Mucosa of stomach (tissue), 1 donor: ENCODE data around the gene RDH14.

Experiments used
- H3K27me3 ChIP-seq: one replicate; pipeline ENCODE4 v1.7.0; 2013; ENCODE audit warnings: mild to moderate bottlenecking, low read length; ENCODE audit not compliant: control insufficient read depth, insufficient read depth
- H3K36me3 ChIP-seq: one replicate; pipeline ENCODE4 v1.7.0; 2013; ENCODE audit warnings: low read length; ENCODE audit not compliant: control insufficient read depth, insufficient read depth
- H3K4me1 ChIP-seq: one replicate; pipeline ENCODE4 v1.7.0; 2013; ENCODE audit warnings: mild to moderate bottlenecking, low read length; ENCODE audit not compliant: control insufficient read depth, insufficient read depth
- H3K4me3 ChIP-seq: one replicate; pipeline ENCODE4 v1.7.0; 2013; ENCODE audit warnings: low read length
- H3K9ac ChIP-seq: one replicate; pipeline ENCODE4 v1.7.0; 2013; ENCODE audit warnings: mild to moderate bottlenecking, low read length, moderate library complexity
- H3K9me3 ChIP-seq: one replicate; pipeline ENCODE4 v1.7.0; 2013; ENCODE audit warnings: mild to moderate bottlenecking, low read length, moderate library complexity; ENCODE audit not compliant: control insufficient read depth
- donor health status: Pancreatic carcinoma.

RDH14 gene

GRCh38 chr2:18558458-18558857 lies 2.0 kb downstream of the RDH14 start:
- no peaks in the 10 kb centered on the region for H3K9me3 ChIP-seq
- no peak overlapping the region for H3K4me3 ChIP-seq
- H3K9ac ChIP-seq: no peak overlapping the region
- H3K27me3 ChIP-seq: no peaks in the 10 kb centered on the region
- peaks cover 7% of the 10 kb centered on the region for H3K4me1 ChIP-seq
- no peaks in the 10 kb centered on the region for H3K36me3 ChIP-seq

GRCh38 chr2:18557121-18557520 lies 3.3 kb downstream of the RDH14 start:
- H3K27me3 ChIP-seq: no peaks in the 10 kb centered on the region
- H3K36me3 ChIP-seq: no peaks in the 10 kb centered on the region
- no peak overlapping the region for H3K9ac ChIP-seq
- H3K9me3 ChIP-seq: no peaks in the 10 kb centered on the region
- H3K4me3 ChIP-seq: no peak overlapping the region
- peaks cover 17% of the 10 kb centered on the region for H3K4me1 ChIP-seq

- Histone ChIP-seq H3K9ac (no peak overlapping the region), H3K27me3 (no peaks in the 10 kb centered on the region), H3K36me3 (no peaks in the 10 kb centered on the region), H3K4me1 (peaks cover 27% of the 10 kb centered on the region), H3K4me3 (no peak overlapping the region), H3K9me3 (no peaks in the 10 kb centered on the region)
These were observed 7.9 kb downstream of the RDH14 start for GRCh38 chr2:18552351-18553077.

GRCh38 chr2:18551623-18552022 lies 8.8 kb downstream of the RDH14 start:
- Histone ChIP-seq H3K9me3 (no peaks in the 10 kb centered on the region), H3K4me1 (peaks cover 28% of the 10 kb centered on the region), H3K36me3 (no peaks in the 10 kb centered on the region), H3K4me3 (no peak overlapping the region), H3K27me3 (no peaks in the 10 kb centered on the region), H3K9ac (peak overlapping the region; percentile 38)

GRCh38 chr2:18551169-18551568 lies 9.3 kb downstream of the RDH14 start:
- Histone ChIP-seq H3K27me3 (no peaks in the 10 kb centered on the region), H3K9me3 (no peaks in the 10 kb centered on the region), H3K9ac (no peak overlapping the region), H3K36me3 (no peaks in the 10 kb centered on the region), H3K4me3 (no peak overlapping the region), H3K4me1 (peaks cover 32% of the 10 kb centered on the region)

GRCh38 chr2:18550433-18550832 lies 10.0 kb downstream of the RDH14 start:
- Histone ChIP-seq H3K9me3 (no peaks in the 10 kb centered on the region), H3K4me1 (peaks cover 33% of the 10 kb centered on the region), H3K36me3 (no peaks in the 10 kb centered on the region), H3K9ac (no peak overlapping the region), H3K27me3 (no peaks in the 10 kb centered on the region), H3K4me3 (no peak overlapping the region)

- peaks cover 33% of the 10 kb centered on the region for H3K4me1 ChIP-seq
- no peaks in the 10 kb centered on the region for H3K9me3 ChIP-seq
- no peaks in the 10 kb centered on the region for H3K27me3 ChIP-seq
- H3K36me3 ChIP-seq: no peaks in the 10 kb centered on the region
- H3K4me3 ChIP-seq: no peak overlapping the region
- no peak overlapping the region for H3K9ac ChIP-seq
These were observed 11.4 kb downstream of the RDH14 start for GRCh38 chr2:18549083-18549482.

GRCh38 chr2:18548621-18549020 lies 11.8 kb downstream of the RDH14 start:
- Histone ChIP-seq H3K9me3 (no peaks in the 10 kb centered on the region), H3K4me1 (peaks cover 33% of the 10 kb centered on the region), H3K27me3 (no peaks in the 10 kb centered on the region), H3K9ac (no peak overlapping the region), H3K4me3 (no peak overlapping the region), H3K36me3 (no peaks in the 10 kb centered on the region)

GRCh38 chr2:18546567-18546966 lies 13.9 kb downstream of the RDH14 start:
- Histone ChIP-seq H3K4me1 (peaks cover 18% of the 10 kb centered on the region), H3K4me3 (no peak overlapping the region), H3K9ac (no peak overlapping the region), H3K36me3 (no peaks in the 10 kb centered on the region), H3K9me3 (no peaks in the 10 kb centered on the region), H3K27me3 (no peaks in the 10 kb centered on the region)

- no peaks in the 10 kb centered on the region for H3K27me3 ChIP-seq
- H3K9ac ChIP-seq: no peak overlapping the region
- H3K4me3 ChIP-seq: no peak overlapping the region
- H3K4me1 ChIP-seq: peaks cover 15% of the 10 kb centered on the region
- no peaks in the 10 kb centered on the region for H3K9me3 ChIP-seq
- H3K36me3 ChIP-seq: no peaks in the 10 kb centered on the region
These were observed 15.1 kb downstream of the RDH14 start for GRCh38 chr2:18545384-18545783.

- Histone ChIP-seq H3K4me1 (peaks cover 15% of the 10 kb centered on the region), H3K4me3 (no peak overlapping the region), H3K36me3 (no peaks in the 10 kb centered on the region), H3K27me3 (no peaks in the 10 kb centered on the region), H3K9me3 (no peaks in the 10 kb centered on the region), H3K9ac (no peak overlapping the region)
These were observed 16.3 kb downstream of the RDH14 start for GRCh38 chr2:18544171-18544570.

- Histone ChIP-seq H3K4me1 (peaks cover 8% of the 10 kb centered on the region), H3K4me3 (no peak overlapping the region), H3K27me3 (no peaks in the 10 kb centered on the region), H3K9ac (no peak overlapping the region), H3K36me3 (no peaks in the 10 kb centered on the region), H3K9me3 (no peaks in the 10 kb centered on the region)
These were observed 19.6 kb downstream of the RDH14 start for GRCh38 chr2:18540872-18541271.

GRCh38 chr2:18536697-18537096 lies 23.8 kb downstream of the RDH14 start:
- Histone ChIP-seq H3K36me3 (no peaks in the 10 kb centered on the region), H3K27me3 (no peaks in the 10 kb centered on the region), H3K4me3 (no peak overlapping the region), H3K4me1 (peaks cover 14% of the 10 kb centered on the region), H3K9ac (no peak overlapping the region), H3K9me3 (no peaks in the 10 kb centered on the region)
